Endodermal cell (in vitro differentiated cells): ENCODE results near the gene ADRA2B. TPM values are rescaled to one million over a fixed set of nuclear protein-coding genes. Genes with fewer than 3 reads are reported as not detected.
A peak's percentile ranks its signal among the peaks of the same experiment; 100 is the strongest.

Experiments used
- DNase-seq: peaks from one replicate; pipeline ENCODE4 v3.0.0-alpha.2; 2017
- H3K27ac ChIP-seq: 2 replicates; pipeline ENCODE4 v1.5.1; 2013; ENCODE audit warnings: mild to moderate bottlenecking, low read depth, low read length, moderate library complexity
- H3K27me3 ChIP-seq: 2 replicates; pipeline ENCODE4 v1.6.1; 2013; ENCODE audit warnings: mild to moderate bottlenecking, low read length, moderate library complexity; ENCODE audit not compliant: insufficient read depth, control insufficient read depth, poor library complexity, severe bottlenecking
- H3K36me3 ChIP-seq: 2 replicates; pipeline ENCODE4 v1.7.0; 2013; ENCODE audit warnings: mild to moderate bottlenecking, low read length, moderate library complexity; ENCODE audit not compliant: control insufficient read depth, insufficient read depth
- H3K4me1 ChIP-seq: one replicate; pipeline ENCODE4 v1.7.0; 2013; ENCODE audit warnings: low read length; ENCODE audit not compliant: control insufficient read depth, insufficient read depth
- H3K4me3 ChIP-seq: 2 replicates; pipeline ENCODE4 v1.5.1; 2013; ENCODE audit warnings: mild to moderate bottlenecking, low read length, moderate library complexity
- H3K9ac ChIP-seq: 2 replicates; pipeline ENCODE4 v1.6.1; 2013; ENCODE audit warnings: mild to moderate bottlenecking, low read length, moderate library complexity; ENCODE audit not compliant: poor library complexity, severe bottlenecking; ENCODE audit errors: extremely low read depth
- H3K9me3 ChIP-seq: 2 replicates; pipeline ENCODE4 v1.6.1; 2013; ENCODE audit warnings: mild to moderate bottlenecking, low read length, moderate library complexity; ENCODE audit not compliant: control insufficient read depth
- H3K27ac Mint-ChIP-seq: 2 replicates; pipeline ENCODE4 v1.8.0; 2020; ENCODE audit warnings: mixed read lengths
- H3K27me3 Mint-ChIP-seq: 2 replicates; pipeline ENCODE4 v1.8.0; 2021; ENCODE audit warnings: mild to moderate bottlenecking, mixed read lengths; ENCODE audit not compliant: insufficient read depth
- H3K36me3 Mint-ChIP-seq: 2 replicates; pipeline ENCODE4 v1.8.0; 2020; ENCODE audit warnings: low read depth, mixed read lengths
- H3K4me1 Mint-ChIP-seq: 2 replicates; pipeline ENCODE4 v1.8.0; 2020; ENCODE audit warnings: mixed read lengths
- H3K4me3 Mint-ChIP-seq: 2 replicates; pipeline ENCODE4 v1.8.0; 2020; ENCODE audit warnings: mild to moderate bottlenecking, moderate library complexity, mixed read lengths
- H3K9me3 Mint-ChIP-seq: 2 replicates; pipeline ENCODE4 v1.8.0; 2020; ENCODE audit warnings: mild to moderate bottlenecking, mixed read lengths
- CTCF ChIP-seq: fragments of 200-600 bp; sonication (generic); conservative IDR thresholded peaks from 2 replicates; pipeline ENCODE4 v1.5.0; 2021; ENCODE audit warnings: antibody characterized with exemption, mild to moderate bottlenecking
- WGBS, 2 experiments: methylation state at CpG; one replicate each; pipeline versions ENCODE4 v1.1.5 to v1.1.7; 2013; ENCODE audit warnings: missing lambda C conversion rate in 2 of 2, mixed read lengths in 1 of 2; ENCODE audit not compliant: insufficient coverage in 1 of 2, insufficient read length in 1 of 2; 5-methylcytosine and 5-hydroxymethylcytosine counted together
- total RNA-seq, 2 donors: library from RNA; stranded (reverse); fragmentation: NEBNext Ultra II Directional in 1 of 2; extraction: Animal tissue kit (Norgen Biotek cat#: 25700) in 1 of 2; gene quantifications; 2 replicates in 1 of 2; 3 replicates in 1 of 2; pipeline ENCODE4 v1.2.1, GENCODE V29; 2021

The ADRA2B gene
- total RNA-seq, 2 donors from 2014 or later: 2.4 to 3.8 TPM

DNA sequence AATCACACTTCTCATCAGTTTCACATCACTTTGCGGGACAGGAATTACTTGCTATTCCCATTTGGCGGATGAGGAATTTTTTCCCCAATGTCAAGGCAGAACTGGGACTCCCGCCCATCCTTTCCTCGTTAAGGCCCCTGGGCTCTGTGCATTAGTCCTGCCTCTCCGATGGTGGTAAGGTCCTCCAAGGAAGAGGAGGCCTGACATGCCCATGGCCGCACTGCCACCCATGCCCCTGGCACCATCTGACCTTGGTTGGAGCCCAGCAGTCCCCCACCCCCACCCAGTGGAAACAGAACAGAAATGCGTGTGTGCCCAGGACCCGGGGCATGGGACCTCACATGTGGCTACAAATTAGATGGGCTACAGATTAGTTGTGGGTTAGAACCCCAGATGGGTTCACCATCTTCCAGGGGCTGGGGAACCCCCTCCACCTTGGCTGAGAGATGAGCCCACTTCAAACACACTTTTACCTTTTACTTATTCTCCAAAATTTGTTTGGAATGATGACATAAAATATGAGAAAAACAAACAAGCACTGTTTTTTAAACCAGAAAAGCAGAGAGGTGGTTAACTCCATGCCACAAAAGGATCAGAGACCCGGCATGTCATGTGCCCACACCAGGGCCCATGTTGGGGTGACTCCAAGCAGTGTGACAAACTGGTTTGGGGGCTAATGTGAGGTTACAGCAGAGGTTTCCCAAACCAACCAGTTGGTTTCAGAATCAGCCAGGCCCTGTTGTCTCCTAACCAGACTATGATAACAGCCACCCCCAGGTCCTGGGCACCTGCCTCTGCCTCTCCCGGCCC lies 39.8 kb upstream of the ADRA2B start:
- Histone ChIP-seq H3K9ac (no peak overlapping the region), H3K4me3 (no peak overlapping the region), H3K27me3 (no peaks in the 10 kb centered on the region), H3K36me3 (no peaks in the 10 kb centered on the region), H3K9me3 (no peaks in the 10 kb centered on the region), H3K27ac (no peak overlapping the region), H3K4me1 (no peaks in the 10 kb centered on the region)
- Mint-ChIP-seq H3K9me3 (no peaks in the 10 kb centered on the region), H3K4me1 (peaks cover 7% of the 10 kb centered on the region), H3K4me3 (no peak overlapping the region), H3K36me3 (no peaks in the 10 kb centered on the region), H3K27me3 (peaks cover 4% of the 10 kb centered on the region), H3K27ac (no peak overlapping the region)
- DNase-seq: no peak
- WGBS, 2 experiments: 89 to 92% methylated on average over 2 to 10 of the region's 10 CpGs
- no peak for TF ChIP-seq CTCF

DNA sequence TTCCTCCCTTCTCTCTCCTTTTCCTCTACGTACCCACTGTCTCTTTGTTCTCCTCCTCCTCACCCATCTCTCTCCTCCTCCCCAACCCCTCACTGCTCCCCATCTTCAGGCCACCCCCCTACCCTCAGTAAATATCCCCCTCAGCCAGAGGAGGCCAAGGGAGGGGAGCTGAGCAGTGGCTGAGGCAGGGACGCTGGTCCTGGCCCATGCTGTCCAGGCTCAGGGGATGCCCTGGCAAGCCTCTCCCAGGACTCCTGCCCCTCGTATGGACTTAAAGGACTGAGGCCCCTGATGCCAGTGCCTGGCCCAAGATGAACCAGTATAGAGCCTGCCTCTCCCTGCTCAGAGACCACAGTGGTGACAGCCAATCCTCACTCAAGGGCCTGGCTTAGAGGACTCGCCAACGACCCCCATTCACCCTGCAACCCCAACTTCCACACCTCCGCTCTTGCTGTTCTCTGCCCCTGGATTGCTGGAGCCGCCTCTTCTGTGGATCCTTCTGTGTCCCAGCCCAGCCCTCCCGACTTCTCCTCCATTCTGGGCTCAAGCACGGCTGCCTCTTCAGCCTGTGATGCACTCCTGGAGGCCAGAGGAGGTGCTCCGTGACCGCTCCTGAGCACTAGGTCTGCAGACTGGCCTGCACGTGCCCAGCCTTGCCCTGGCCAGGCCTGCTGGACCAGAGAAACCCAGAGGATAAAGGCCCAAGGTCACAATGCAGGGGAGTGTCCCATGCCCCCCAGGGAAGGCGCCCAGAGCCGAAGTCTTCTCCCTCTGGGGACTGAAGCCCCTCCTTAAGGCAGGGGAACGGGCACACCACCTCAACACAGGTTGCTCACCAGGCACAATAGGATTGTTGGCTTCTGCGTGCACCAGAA lies 38.4 kb upstream of the ADRA2B start:
- H3K9me3 ChIP-seq: no peaks in the 10 kb centered on the region
- H3K27me3 ChIP-seq: no peaks in the 10 kb centered on the region
- no peak overlapping the region for H3K4me3 Mint-ChIP-seq
- H3K4me3 ChIP-seq: no peak overlapping the region
- H3K27ac ChIP-seq: no peak overlapping the region
- H3K27me3 Mint-ChIP-seq: peaks cover 4% of the 10 kb centered on the region
- H3K4me1 Mint-ChIP-seq: peaks cover 7% of the 10 kb centered on the region
- no peak for TF ChIP-seq CTCF
- H3K4me1 ChIP-seq: no peaks in the 10 kb centered on the region
- peak; percentile 56 for DNase-seq
- H3K36me3 ChIP-seq: no peaks in the 10 kb centered on the region
- no peak overlapping the region for H3K27ac Mint-ChIP-seq
- 88 to 94% methylated on average over 8 to 16 of the region's 16 CpGs for WGBS, 2 experiments
- H3K9me3 Mint-ChIP-seq: no peaks in the 10 kb centered on the region
- H3K36me3 Mint-ChIP-seq: no peaks in the 10 kb centered on the region
- no peak overlapping the region for H3K9ac ChIP-seq

GRCh38 chr2:96153991-96154431 lies 37.6 kb upstream of the ADRA2B start:
- no peaks in the 10 kb centered on the region for H3K4me1 ChIP-seq
- no peaks in the 10 kb centered on the region for H3K9me3 Mint-ChIP-seq

More at GRCh38 chr2:96153991-96154431, 37.6 kb upstream of the ADRA2B start:
- peaks cover 3% of the 10 kb centered on the region for H3K27me3 Mint-ChIP-seq
- Histone ChIP-seq H3K9me3 (no peaks in the 10 kb centered on the region), H3K9ac (no peak overlapping the region), H3K4me3 (no peak overlapping the region), H3K27me3 (no peaks in the 10 kb centered on the region), H3K36me3 (no peaks in the 10 kb centered on the region), H3K27ac (no peak overlapping the region)
- peaks cover 7% of the 10 kb centered on the region for H3K4me1 Mint-ChIP-seq
- H3K27ac Mint-ChIP-seq: no peak overlapping the region
- no peaks in the 10 kb centered on the region for H3K36me3 Mint-ChIP-seq
- 67 to 86% methylated on average over 1 to 7 of the region's 7 CpGs for WGBS, 2 experiments
- H3K4me3 Mint-ChIP-seq: no peak overlapping the region
- peak; percentile 60 for DNase-seq
- peak; percentile 56 for TF ChIP-seq CTCF
